HG03457 (cell line): ENCODE results near the gene CD177.
"Not testable (repeated sequence)": the region's sequence is repeated elsewhere in the genome, so short reads cannot be mapped to it uniquely, and the experiment has no call there.

ENCODE experiments used
- ATAC-seq: cut with Tn5 transposase; IDR thresholded peaks from one replicate; pipeline ENCODE4 v1.9.1; 2021; ENCODE audit warnings: moderate number of reproducible peaks; ENCODE audit not compliant: unreplicated experiment

CD177 gene

GRCh38 chr19:43353606-43354304, at the start of gene CD177:
Gene CD177, plus strand, starts transcription at chr19:43353686. Its CDS starts 29 bp downstream, at chr19:43353715.
- no peak for ATAC-seq

- ATAC-seq, result no peak
Measured at GRCh38 chr19:43305642-43306041, 47.8 kb upstream of the CD177 start.

- no peak for ATAC-seq
Measured at GRCh38 chr19:43306097-43306496, 47.4 kb upstream of the CD177 start.

- ATAC-seq, result no peak
Measured at GRCh38 chr19:43308244-43308815, 45.2 kb upstream of the CD177 start.

GRCh38 chr19:43309466-43309865, 44.0 kb upstream of the CD177 start:
- ATAC-seq, result no peak

- no peak for ATAC-seq
Measured at GRCh38 chr19:43310221-43310620, 43.3 kb upstream of the CD177 start.

GRCh38 chr19:43311256-43311655, 42.2 kb upstream of the CD177 start:
- ATAC-seq, result no peak

GRCh38 chr19:43311706-43312105, 41.8 kb upstream of the CD177 start:
- no peak for ATAC-seq

GRCh38 chr19:43313711-43314495, 39.6 kb upstream of the CD177 start:
- no peak for ATAC-seq

- ATAC-seq, result no peak
Measured at GRCh38 chr19:43315851-43316250, 37.6 kb upstream of the CD177 start.

GRCh38 chr19:43316591-43317319, 36.7 kb upstream of the CD177 start:
- no peak for ATAC-seq

- no peak for ATAC-seq
Measured at GRCh38 chr19:43318203-43318602, 35.3 kb upstream of the CD177 start.

- no peak for ATAC-seq
Measured at GRCh38 chr19:43318796-43319314, 34.6 kb upstream of the CD177 start.

- no peak for ATAC-seq
Measured at GRCh38 chr19:43320546-43320945, 32.9 kb upstream of the CD177 start.

- ATAC-seq, result not testable (repeated sequence)
Measured at GRCh38 chr19:43326761-43327160, 26.7 kb upstream of the CD177 start.

- ATAC-seq, result not testable (repeated sequence)
Measured at GRCh38 chr19:43328561-43328960, 24.9 kb upstream of the CD177 start.

- not testable (repeated sequence) for ATAC-seq
Measured at GRCh38 chr19:43329049-43329448, 24.4 kb upstream of the CD177 start.

GRCh38 chr19:43329989-43330388, 23.5 kb upstream of the CD177 start:
- ATAC-seq, result no peak

GRCh38 chr19:43330726-43331434, 22.6 kb upstream of the CD177 start:
- no peak for ATAC-seq

GRCh38 chr19:43331435-43332010, 22.0 kb upstream of the CD177 start:
- no peak for ATAC-seq
